Measurements from ENCODE around the gene PRR5. TPM values are rescaled to one million over a fixed set of nuclear protein-coding genes. Genes with fewer than 3 reads are reported as not detected.

PRR5 gene
- total RNA-seq, 2 donors from 2014 or later = 7.3 to 30.0 TPM

- ATAC-seq (ENCODE audit: insufficient number of reproducible peaks, low FRiP score, low read depth) (no peak), DNase-seq (ENCODE audit: low spot score) (no peak)
- no peaks in the 10 kb centered on the region for H3K4me1 ChIP-seq (ENCODE audit: control insufficient read depth in 1 of 2, low read depth in 2 of 2)
- no peak for TF ChIP-seq CTCF (IDR thresholded peaks at IDR 0.05)
- H3K9me3 ChIP-seq = no peaks in the 10 kb centered on the region
- no peak overlapping the region for H3K4me3 ChIP-seq
- H3K27ac ChIP-seq = no peak overlapping the region
- no peaks in the 10 kb centered on the region for H3K27me3 ChIP-seq (replicated peaks; ENCODE audit: insufficient read depth)
- no peaks in the 10 kb centered on the region for H3K36me3 ChIP-seq
Observed at GRCh38 chr22:44786610-44787009, 84.6 kb downstream of the PRR5 start.

Other genes with a start within 250 kb of the PRR5 start
- gene RTL6, start 204.0 kb upstream of the PRR5 start, total RNA-seq = 10 to 100 TPM; 17.2 to 30.8 TPM
- 1 to 10 TPM; 1.2 to 4.0 TPM for gene ARHGAP8, start 50.4 kb downstream of the PRR5 start, total RNA-seq